RCC 7860 (cell line): ENCODE results near the gene FHAD1.
"Not testable (repeated sequence)": the region's sequence is repeated elsewhere in the genome, so short reads cannot be mapped to it uniquely, and the experiment has no call there.

Experiments
- DNase-seq: peaks from one replicate; pipeline ENCODE4 v3.0.0-alpha.2; 2015; ENCODE audit warnings: low spot score
- FAIRE-seq: peaks from 2 replicates; lab custom pipeline; 2012; peaks lifted over from hg19 to GRCh38; lab: Jason Lieb, UNC

The FHAD1 gene

GRCh38 chr1:15428252-15428651 lies 181.2 kb downstream of the FHAD1 start:
- DNase-seq, FAIRE-seq: not testable (repeated sequence)

- no peak for DNase-seq
- no peak for FAIRE-seq
Measured at GRCh38 chr1:15428815-15429435, 181.9 kb downstream of the FHAD1 start.

GRCh38 chr1:15429701-15430149 lies 182.7 kb downstream of the FHAD1 start:
- FAIRE-seq, result no peak

GRCh38 chr1:15430787-15431570 lies 184.0 kb downstream of the FHAD1 start:
- FAIRE-seq, result no peak
- no peak for DNase-seq

More at GRCh38 chr1:15429701-15430149, 182.7 kb downstream of the FHAD1 start:
- DNase-seq, result peak; percentile 58

- no peak for DNase-seq
- no peak for FAIRE-seq
Measured at GRCh38 chr1:15431571-15431948, 184.5 kb downstream of the FHAD1 start.

- DNase-seq, result no peak
- no peak for FAIRE-seq
Measured at GRCh38 chr1:15432324-15432723, 185.3 kb downstream of the FHAD1 start.

GRCh38 chr1:15433471-15433870 lies 186.4 kb downstream of the FHAD1 start:
- DNase-seq, result no peak
- no peak for FAIRE-seq

- FAIRE-seq, DNase-seq: not testable (repeated sequence)
Measured at GRCh38 chr1:15434739-15435138, 187.7 kb downstream of the FHAD1 start.

- FAIRE-seq, result no peak
- DNase-seq, result no peak
Measured at GRCh38 chr1:15435239-15436077, 188.4 kb downstream of the FHAD1 start.

GRCh38 chr1:15436881-15437442 lies 189.9 kb downstream of the FHAD1 start:
- DNase-seq, result no peak
- no peak for FAIRE-seq

GRCh38 chr1:15439325-15439724 lies 192.3 kb downstream of the FHAD1 start:
- FAIRE-seq (no peak), DNase-seq (no peak)

GRCh38 chr1:15440357-15440756 lies 193.3 kb downstream of the FHAD1 start:
- FAIRE-seq (no peak), DNase-seq (no peak)

- no peak for DNase-seq
- FAIRE-seq, result no peak
Measured at GRCh38 chr1:15441247-15441646, 194.2 kb downstream of the FHAD1 start.

- no peak for FAIRE-seq
- DNase-seq, result no peak
Measured at GRCh38 chr1:15442119-15442518, 195.1 kb downstream of the FHAD1 start.

GRCh38 chr1:15442759-15443158 lies 195.7 kb downstream of the FHAD1 start:
- DNase-seq, result no peak
- FAIRE-seq, result no peak

- no peak for DNase-seq
- no peak for FAIRE-seq
Measured at GRCh38 chr1:15443281-15443680, 196.3 kb downstream of the FHAD1 start.

GRCh38 chr1:15444468-15445389 lies 197.7 kb downstream of the FHAD1 start:
- DNase-seq, result no peak
- FAIRE-seq, result no peak

- DNase-seq, result no peak
- no peak for FAIRE-seq
Measured at GRCh38 chr1:15445390-15446122, 198.5 kb downstream of the FHAD1 start.

- DNase-seq, result no peak
- FAIRE-seq, result no peak
Measured at GRCh38 chr1:15446212-15446611, 199.2 kb downstream of the FHAD1 start.
